Measurements from ENCODE around the gene LUC7L3.
"Not testable (repeated sequence)": the region's sequence is repeated elsewhere in the genome, so short reads cannot be mapped to it uniquely, and the experiment has no call there.

Gene LUC7L3

DNA sequence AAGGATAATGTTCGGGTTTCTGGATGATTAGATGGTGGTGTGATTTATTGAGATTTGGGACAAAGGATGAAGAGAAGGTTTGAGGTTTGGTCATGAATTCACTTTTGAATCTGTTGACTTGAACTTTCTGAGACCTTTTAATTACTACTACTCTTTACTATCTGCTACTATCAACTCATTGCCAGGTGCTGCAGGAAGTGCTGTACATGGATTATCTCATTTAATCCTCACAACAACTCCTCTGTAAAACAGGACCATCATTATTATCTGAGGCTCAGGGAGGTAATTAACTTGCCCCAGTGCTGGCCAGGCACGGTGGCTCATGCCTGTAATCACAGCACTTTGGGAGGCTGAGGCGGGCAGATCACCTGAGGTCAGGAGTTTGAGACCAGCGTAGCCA, 8.8 kb upstream of the LUC7L3 start:
- no peak for DNase-seq

DNA sequence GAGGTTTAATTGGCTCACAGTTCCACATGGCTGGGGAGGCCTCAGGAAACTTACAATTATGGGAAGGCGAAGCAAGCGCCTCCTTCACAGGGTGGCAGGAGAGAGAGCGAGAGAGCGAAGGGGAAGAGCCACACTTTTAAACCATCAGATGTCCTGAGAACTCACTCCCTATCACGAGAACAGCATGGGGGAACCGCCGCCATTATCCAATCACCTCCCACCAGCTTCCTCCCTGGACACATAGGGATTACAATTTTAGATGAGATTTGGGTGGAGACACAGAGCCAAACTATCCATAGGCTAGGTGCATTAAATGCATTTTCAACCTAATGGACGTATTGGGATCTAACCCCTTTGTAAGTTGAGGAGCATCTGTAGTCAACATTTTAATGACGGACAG, 6.8 kb upstream of the LUC7L3 start:
- DNase-seq, result no peak

DNA sequence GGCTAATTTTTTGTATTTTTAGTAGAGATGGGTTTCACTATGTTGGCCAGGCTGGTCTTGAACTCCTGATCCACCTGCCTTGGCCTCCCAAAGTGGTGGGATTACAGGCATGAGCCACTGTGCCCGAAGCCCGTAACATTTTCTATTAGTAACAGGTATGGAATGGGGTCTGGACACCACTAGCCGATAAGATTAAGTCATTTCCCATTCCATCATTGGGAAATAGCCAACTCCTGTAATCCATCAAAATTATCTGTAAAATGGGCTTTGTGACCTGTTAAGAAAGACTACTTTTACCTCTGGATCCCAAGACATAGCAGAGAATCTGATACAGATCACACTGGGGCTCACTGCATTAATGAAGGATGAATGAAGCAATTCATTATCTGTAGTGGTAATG, 3.9 kb upstream of the LUC7L3 start:
- no peak for DNase-seq

- no peak for DNase-seq
Measured at GRCh38 chr17:50719924-50720794, 756 bp downstream of the LUC7L3 start.

GRCh38 chr17:50721194-50722010, 2.0 kb downstream of the LUC7L3 start:
- no peak for DNase-seq

- DNase-seq, result no peak
Measured at GRCh38 chr17:50722746-50723145, 3.3 kb downstream of the LUC7L3 start.

DNA sequence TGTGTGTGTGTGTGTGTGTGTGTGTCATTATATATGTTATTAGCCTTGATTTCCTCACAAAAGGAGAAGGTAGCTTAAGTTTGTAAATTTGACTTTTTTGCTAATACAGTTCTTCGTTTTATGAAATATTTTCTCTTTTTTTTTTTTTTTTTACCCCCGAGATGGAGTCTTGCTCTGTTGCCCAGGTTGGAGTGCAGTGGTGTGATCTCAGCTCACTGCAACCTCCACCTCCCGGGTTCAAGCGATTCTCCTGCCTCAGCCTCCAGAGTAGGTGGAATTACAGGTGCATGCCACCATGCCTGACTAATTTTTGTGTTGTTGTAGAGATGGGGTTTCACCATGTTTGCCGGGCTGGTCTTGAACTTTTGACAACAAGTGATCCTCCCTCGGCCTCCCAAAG, 5.2 kb downstream of the LUC7L3 start:
- DNase-seq, result not testable (repeated sequence)

DNA sequence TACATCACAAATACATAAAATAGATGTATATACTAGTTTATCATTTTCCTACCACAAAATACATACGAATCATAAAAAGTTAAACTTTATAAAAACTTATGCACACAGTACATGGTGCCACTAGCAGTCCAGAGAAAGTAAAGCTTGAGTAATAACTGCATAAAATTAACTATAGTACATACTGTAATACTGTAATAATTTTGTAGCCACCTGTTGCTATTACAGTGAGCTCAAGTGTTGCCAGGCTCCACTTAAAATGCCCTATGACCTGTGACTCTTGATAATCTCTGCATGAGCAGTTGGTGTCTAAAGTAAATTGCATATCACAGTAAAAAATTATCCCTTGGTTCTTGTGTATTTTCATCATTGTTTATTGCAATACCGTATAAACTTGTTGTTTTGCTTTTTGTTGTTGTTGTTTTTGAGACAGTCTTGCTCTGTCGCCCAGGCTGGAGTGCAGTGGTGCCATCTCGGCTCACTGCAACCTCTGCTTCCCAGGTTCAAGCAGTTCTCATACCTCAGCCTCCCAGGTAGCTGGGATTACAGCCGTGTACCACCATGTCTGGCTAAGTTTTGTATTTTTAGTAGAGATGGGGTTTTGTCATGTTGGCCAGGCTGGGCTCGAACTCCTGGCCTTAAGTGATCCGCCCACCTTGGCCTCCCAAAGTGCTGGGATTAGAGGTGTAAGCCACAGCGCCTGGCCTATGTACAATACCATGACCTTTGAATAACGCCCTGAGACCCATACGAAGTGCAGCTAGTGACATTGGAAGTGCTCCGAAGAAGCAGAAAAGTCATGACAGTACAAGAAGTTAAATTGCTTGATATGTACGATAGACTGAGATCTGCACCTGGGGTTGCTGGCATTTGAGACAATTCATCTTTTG, 6.6 kb downstream of the LUC7L3 start:
- no peak for DNase-seq

DNA sequence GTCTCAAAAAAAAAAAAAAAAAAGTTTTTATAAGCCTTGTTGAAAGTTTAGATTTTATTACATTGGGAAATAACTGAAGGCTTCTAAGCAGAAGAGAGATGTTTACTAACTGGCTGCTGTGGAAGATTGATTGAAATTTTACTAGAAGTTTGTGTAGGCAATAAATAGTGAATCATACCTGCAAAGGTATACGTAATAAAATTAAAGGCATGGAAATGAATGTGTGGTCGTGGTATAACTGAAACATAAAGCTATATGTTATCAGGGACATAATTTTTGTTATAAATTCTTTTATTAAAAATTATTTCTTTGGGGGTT, 8.7 kb downstream of the LUC7L3 start:
- no peak for DNase-seq

- DNase-seq, result no peak
Measured at GRCh38 chr17:50728881-50729765, 9.7 kb downstream of the LUC7L3 start.

DNA sequence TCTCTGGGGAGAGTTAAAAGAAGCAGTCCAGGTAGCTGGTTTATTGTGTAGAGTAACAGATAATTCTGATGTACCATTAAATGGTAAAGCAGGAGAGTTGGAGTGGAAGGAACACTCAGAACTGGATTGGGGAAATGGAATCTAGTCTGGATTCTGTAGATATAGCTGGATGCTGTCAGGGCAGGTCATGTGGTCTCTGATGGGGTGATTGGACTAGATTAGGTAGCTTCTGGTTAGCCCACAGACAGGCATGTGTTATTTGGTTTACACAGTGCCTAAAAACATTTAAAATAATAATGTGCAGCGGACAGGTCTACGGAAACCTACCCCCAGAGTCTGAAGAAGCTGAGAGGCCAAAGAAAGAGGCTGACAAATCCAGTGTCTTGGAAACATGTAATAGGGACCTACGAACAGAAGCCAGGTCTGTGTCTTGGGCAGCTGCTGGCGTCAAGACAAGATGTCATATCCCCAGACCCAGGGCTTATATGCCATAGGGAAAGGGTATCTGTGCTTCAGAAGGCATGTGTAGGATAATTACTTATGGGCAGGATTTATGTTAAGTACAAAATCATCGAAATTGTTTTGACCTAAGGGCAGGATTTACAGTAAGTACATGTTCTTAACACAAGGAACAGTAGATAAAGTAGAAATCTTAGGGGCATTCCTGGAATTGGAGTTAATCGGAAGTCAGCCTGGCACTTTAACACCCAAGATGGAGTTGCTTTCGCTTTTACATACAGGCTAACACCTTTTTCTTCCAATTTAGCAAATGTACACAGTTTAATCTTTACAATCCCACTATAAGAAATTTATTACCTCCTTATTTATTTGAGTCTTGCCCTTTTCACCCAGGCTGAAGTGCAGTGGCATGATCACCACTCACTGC, 12.4 kb downstream of the LUC7L3 start:
- no peak for DNase-seq

DNA sequence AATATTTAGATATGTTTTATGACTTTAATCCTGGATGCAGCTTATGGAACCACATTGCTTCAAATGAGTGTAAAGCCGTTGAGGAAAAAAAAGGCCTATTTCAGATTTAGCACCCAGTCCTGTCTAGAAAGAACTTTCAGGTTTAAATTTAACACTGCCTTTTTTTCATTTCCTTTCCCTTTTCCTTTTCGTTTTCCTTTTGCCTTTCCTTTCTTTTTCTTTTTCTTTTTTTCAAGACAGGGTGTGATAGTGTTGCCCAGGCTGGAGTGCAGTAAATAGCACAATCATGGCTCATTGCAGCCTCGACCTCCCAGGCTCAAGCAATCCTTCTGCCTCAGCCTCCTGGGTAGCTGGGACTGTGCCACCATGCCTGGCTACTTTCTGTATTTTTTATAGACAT, 15.9 kb downstream of the LUC7L3 start:
- DNase-seq, result no peak

- DNase-seq, result no peak
Measured at GRCh38 chr17:50737118-50737698, 17.8 kb downstream of the LUC7L3 start.

DNA sequence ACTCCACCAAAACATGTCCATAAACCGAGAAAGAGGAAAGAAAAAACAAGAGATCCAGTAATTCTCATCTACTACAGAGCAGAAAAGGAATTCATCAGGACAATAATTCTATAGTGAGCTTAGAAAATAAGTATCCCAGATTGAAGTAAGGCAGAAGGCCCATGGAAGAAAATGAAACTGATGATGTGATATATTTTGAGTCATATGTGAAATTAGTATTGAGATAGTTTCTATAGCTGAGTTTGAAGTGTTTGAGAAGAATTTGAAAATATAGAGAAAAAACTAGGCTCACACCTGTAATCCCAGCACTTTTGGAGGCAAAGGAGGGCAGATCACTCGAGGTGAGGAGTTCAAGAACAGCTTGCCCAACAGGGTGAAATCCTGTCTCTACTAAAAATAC, 19.7 kb downstream of the LUC7L3 start:
- no peak for DNase-seq

DNA sequence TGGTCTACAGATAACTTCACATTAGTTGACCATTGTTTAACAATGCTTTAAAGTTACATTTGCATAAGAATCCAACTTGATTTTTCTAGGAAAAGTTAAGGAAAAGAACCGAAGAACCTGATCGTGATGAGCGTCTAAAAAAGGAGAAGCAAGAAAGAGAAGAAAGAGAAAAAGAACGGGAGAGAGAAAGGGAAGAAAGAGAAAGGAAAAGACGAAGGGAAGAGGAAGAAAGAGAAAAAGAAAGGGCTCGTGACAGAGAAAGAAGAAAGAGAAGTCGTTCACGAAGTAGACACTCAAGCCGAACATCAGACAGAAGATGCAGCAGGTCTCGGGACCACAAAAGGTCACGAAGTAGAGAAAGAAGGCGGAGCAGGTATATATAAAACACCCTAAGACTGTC, 26.2 kb downstream of the LUC7L3 start:
- no peak for DNase-seq

DNA sequence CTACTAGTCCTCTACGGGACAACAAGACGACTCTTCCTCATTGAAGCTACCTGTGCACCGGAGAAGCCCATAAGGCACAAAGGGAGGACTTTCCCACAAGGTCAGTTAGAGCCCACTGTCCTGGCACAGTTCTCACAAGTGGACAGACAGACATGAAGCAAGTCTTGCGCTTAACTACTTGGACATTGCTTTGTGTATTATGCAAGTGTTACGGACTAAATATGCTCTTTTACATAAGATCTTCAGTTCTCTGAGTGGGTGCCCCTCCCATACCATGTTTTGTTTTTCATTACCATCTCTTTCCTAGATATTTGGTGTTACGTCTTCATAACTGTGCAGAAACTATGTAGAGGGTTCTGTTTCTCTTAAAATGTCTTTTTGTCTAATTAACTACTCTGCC, 29.8 kb downstream of the LUC7L3 start:
- DNase-seq, result no peak

GRCh38 chr17:50754521-50754920, 35.1 kb downstream of the LUC7L3 start:
- DNase-seq, result no peak

- no peak for DNase-seq
Measured at GRCh38 chr17:50758524-50758923, 39.1 kb downstream of the LUC7L3 start.

GRCh38 chr17:50758989-50759544, 39.7 kb downstream of the LUC7L3 start:
- no peak for DNase-seq

GRCh38 chr17:50762177-50762576, 42.8 kb downstream of the LUC7L3 start:
- no peak for DNase-seq
